DMS153 (cell line): ENCODE results near the gene ADGRG3.

Experiments used
- DNase-seq: peaks from one replicate; lab custom pipeline; 2025; lab: John Stamatoyannopoulos, UW

The ADGRG3 gene

DNA sequence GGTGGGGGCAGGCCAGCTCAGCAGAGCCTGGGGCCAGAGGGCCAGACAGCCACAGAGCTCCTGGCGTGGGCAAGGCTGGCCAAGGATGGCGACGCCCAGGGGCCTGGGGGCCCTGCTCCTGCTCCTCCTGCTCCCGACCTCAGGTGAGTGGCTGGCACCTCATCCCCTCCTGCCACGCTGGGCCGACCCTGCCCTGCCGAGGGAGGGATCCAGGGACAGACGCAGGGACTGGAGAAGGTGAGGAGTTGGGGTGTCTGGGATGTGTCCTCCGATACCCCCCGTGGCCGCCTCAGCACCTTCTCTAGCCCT lies at the start of gene ADGRG3:
ADGRG3 (plus strand) TSS at position 44 of the 309 bp plus-strand sequence; CDS start at position 86, 42 bp downstream.
- no peak for DNase-seq

- DNase-seq: no peak
Measured at GRCh38 chr16:57619133-57619605, 48.9 kb upstream of the ADGRG3 start.

GRCh38 chr16:57619606-57620334 lies 48.3 kb upstream of the ADGRG3 start:
- DNase-seq: peak; percentile 91

DNA sequence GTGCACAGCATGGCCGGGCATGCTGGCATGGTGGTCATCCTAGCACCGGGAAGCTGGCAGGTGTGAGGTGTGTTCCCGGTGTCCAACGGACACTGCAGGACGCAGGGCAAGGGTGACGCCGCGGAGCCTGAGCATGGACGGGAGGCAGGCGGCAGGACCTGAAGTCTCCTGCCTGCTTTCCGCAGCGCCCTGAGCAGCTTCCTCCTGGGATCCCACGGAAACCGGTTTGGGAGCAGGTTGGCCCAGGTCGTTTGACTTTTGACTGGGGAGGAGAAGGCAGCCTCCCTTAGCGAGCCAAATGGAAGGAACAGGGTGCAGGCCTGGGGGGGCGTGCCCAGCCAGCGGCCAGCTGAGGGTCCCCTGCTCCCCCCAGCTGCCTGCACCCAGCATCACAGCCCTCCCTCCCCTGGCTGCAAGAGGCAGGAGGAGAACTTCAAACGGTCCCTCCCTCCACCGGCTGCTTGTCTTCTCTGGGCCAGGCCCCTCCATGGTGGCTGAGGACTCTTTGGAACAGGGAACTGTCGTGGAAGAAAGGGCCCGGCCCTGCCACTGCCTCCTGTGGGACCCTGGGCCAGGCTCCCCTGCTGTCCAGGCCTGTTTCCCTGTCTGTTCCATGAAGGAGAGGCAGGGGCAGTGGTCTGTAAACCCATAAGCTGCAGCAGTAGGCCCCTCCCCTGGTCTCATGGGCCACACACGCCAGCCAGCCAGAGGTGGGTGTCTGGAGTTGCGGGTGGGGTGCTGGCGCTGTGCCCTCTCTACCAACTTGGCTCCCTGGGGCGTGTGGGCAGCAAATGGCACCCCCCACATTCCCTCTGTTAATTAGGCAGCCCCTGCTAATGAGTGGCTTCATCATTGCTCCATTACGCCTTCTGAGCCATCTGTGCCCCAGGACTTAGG lies 47.5 kb upstream of the ADGRG3 start:
- DNase-seq: peak; percentile 3

GRCh38 chr16:57621521-57622271 lies 46.4 kb upstream of the ADGRG3 start:
- DNase-seq: peak; percentile 22

GRCh38 chr16:57622361-57623250 lies 45.5 kb upstream of the ADGRG3 start:
- no peak for DNase-seq

GRCh38 chr16:57623251-57624043 lies 44.7 kb upstream of the ADGRG3 start:
- DNase-seq: peak; percentile 72

DNA sequence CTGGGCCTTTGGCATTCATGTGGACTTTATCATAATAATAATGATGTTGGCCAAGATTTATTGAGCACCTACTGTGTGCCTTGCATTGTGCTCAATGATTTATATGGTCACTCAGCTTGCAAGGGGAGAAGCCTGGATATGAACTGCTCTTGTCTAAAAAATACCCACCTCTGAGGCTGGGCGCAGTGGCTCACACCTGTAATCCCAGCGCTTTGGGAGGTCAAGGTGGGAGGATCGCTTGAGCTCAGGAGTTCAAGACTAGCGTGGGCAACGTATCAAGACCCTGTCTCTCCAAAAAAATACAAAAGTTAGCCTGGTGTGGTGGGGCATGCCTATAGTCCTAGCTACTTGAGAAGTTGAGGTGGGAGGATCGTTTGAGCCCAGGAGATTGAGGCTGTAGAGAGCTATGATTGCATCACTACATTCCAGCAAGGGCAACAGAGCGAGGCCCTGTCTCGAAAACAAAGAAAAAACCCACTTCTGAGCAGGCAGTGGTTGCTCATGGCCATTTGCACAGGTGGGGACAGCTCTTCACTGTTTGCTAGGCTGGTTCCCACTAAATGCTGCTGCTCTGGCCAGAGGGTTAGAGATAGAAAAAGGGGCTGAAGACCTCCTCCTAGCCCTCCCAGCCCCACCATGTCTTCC lies 43.9 kb upstream of the ADGRG3 start:
- no peak for DNase-seq

DNA sequence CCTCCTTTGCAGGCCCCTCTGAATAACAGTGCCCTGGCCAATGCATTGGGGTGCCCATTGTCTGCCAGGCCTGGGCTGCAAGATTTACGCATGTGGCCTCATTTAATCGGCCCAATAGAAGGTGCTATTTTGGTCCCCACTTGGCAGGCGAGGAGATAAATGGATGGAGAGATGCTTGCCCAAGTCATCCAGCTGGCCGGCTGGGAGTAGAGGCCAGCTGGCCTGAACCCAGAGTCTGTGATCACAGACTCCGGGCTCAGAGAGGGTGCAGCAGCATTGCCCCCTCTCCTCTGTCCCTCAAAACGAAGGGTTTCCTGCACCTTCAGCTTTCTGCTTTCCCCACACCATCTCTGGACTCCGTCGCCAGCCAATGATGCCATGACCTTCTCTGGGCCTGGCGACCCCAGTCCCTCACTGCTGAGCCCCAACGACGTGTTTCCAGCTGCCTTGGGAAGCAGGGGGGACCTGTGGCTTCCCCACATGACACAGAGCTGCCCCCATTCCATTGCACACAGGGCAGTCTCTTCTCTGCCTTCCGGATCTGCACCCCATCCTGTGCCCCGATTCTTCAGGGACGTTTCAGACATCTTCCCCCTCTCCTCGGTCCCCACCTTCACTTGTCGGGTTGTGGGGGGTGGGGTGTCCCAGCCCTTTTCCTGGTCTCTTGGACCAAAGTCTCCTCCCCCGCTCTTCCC lies 43.2 kb upstream of the ADGRG3 start:
- DNase-seq: no peak

DNA sequence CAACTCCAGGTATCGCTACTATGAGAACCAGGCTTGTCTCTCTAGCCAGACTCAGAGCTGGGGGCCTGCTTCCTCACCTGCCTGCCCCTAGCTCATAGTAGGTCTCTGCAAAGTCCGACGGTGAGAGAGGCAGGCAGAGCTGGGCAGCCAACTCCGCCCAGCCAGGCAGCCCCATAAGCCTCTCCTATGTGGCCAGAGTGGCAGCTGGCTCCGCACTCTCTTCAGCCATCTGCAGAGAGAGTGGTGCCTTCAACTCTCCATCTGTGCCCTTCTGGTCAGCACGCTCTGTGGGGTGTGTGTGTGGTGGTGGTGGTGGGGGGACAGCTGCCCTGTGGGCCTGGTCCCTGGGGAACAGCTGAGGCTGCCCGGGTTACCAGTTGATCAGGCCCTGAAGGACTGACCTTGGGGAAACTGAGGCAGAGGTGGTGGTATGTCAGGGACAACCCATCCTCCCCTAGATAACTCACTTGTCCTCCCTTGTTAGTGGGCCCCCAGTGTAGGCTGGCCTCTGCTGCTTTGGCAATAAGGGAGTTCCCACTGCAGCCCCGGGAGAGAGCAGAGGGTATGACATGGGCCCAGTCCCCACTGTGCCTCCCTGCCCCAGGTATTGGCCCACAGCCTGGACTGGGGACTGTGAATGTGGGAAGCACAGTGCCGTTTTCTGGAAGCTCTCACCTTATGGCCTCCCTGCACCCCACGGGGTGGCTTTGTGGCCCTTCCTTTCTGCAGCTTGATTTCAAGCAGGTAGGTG lies 41.5 kb upstream of the ADGRG3 start:
- DNase-seq: no peak

GRCh38 chr16:57627184-57627871 lies 40.8 kb upstream of the ADGRG3 start:
- DNase-seq: no peak

DNA sequence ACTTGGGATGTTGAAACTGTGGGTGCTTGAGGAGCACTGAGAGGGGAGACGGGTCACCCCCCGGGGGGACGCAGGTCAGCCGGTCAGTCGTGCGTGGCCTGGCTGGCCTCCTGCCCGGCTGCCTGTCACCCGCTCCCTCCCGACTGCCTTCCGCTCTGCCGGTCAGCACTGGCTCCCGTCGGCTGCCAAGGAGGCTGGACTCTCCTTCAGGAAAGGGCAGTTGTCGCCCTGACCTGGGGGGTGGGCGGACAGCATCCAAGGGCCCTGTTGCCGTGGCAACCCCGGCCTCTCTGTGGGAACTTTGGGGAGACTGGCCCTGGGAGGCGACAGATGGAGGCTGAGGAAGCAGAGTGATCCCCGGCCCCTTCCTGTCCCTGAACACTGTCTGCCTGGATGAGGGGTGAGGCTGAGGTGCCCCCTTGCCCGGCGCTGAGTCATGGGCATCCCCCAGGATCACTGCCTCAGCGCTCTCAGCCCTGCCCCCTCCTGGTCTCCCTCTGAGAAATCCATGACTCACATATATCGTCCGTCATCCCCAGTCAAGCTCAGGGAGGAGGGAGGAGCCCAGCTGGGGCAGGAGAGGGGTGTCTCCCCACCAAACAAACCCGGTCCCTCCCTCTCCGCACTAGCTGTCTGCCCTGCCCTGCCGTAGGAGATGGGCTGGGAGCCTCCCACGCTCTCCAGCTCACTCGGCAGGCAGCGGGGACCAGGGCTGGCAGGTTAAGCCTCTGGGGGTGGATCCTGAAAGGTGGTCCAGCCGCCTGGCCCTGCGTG lies 39.9 kb upstream of the ADGRG3 start, which contains the start of gene ADGRG1:
ADGRG1 (plus strand) TSS at position 623 of the 774 bp plus-strand sequence. CDS start 21,658 bp downstream, outside the sequence.
- DNase-seq: no peak

- no peak for DNase-seq
Measured at GRCh38 chr16:57628783-57629293, 39.3 kb upstream of the ADGRG3 start.

- no peak for DNase-seq
Measured at GRCh38 chr16:57629516-57630406, 38.3 kb upstream of the ADGRG3 start.

- no peak for DNase-seq
Measured at GRCh38 chr16:57630407-57630797, 37.7 kb upstream of the ADGRG3 start.
